K562 (cell line): ENCODE data around the gene MAZ. TPM values are rescaled to one million over a fixed set of nuclear protein-coding genes. Genes with fewer than 3 reads are reported as not detected.
A peak's percentile ranks its signal among the peaks of the same experiment; 100 is the strongest.

Source experiments
- FIP1L1 ChIP-seq: fragments of 200-400 bp; formaldehyde crosslinking; IDR thresholded peaks from 2 replicates; pipeline ENCODE4 v1.6.1; 2018; ENCODE audit warnings: mild to moderate bottlenecking, low read depth, low read length; ENCODE audit not compliant: poor library complexity, severe bottlenecking
- SAFB2 ChIP-seq: fragments of 200-400 bp; formaldehyde crosslinking; IDR thresholded peaks from 2 replicates; pipeline ENCODE4 v1.6.1; 2018; ENCODE audit warnings: borderline replicate concordance, low read length, low read depth, moderate library complexity; ENCODE audit not compliant: severe bottlenecking
- ZNF253 ChIP-seq: fragments of 250-450 bp; sonication (Bioruptor Pico); conservative IDR thresholded peaks from 2 replicates; pipeline ENCODE4 v1.6.1; 2021; ENCODE audit warnings: mild to moderate bottlenecking
- polyA plus RNA-seq, 8 experiments: library from polyadenylated mRNA; depleted of rRNA in 4 of 8; stranded (reverse) in 5 of 8; unstranded in 3 of 8; fragments of >200 nt; fragmentation: Nextera tagmentation in 2 of 8; fragmentation: Illumina TruSeq in 1 of 8; extraction: Ambion mirVana in 2 of 8; extraction: Trizol in 1 of 8; gene quantifications; 2 replicates each; pipeline versions ENCODE4 v1.2.1 to v1.2.3, GENCODE V29; 2011 to 2014; ENCODE audit warnings: inconsistent platforms in 1 of 8, missing spikeins in 1 of 8
- total RNA-seq, 7 experiments: library from RNA; depleted of rRNA in 6 of 7; stranded (reverse); fragments of >200 nt in 6 of 7; fragmentation: Illumina TruSeq in 2 of 7; extraction: Trizol in 2 of 7; gene quantifications; 2 replicates each; pipeline versions ENCODE4 v1.2.1 to v1.2.3, GENCODE V29; 2011 to 2021; ENCODE audit warnings: low replicate concordance in 1 of 7
- TF ChIP-seq, protein P1 (sequence below): fragments of 250-450 bp; sonication (Bioruptor Pico); IDR thresholded peaks from 2 replicates; pipeline ENCODE4 v1.8.0; 2021; ENCODE audit warnings: moderate library complexity, mild to moderate bottlenecking, inconsistent platforms
- TF ChIP-seq, protein P2 (sequence below), 2 experiments: IDR thresholded peaks; 2 replicates each; pipeline ENCODE4 v1.6.1; 2012; ENCODE audit warnings: improper control_type of control experiment in 2 of 2, low read depth in 2 of 2, low read length in 2 of 2, borderline replicate concordance in 1 of 2
- TF ChIP-seq, protein P3 (sequence below), 2 experiments: fragments of 450-650 bp; IDR thresholded peaks; 2 replicates each; pipeline ENCODE4 v1.6.1; 2016; ENCODE audit warnings: mild to moderate bottlenecking in 2 of 2, borderline replicate concordance in 1 of 2, low read depth in 1 of 2, moderate library complexity in 1 of 2
- TF ChIP-seq, protein P4 (sequence below), 2 experiments: fragments of 450-650 bp; conservative IDR thresholded peaks; 2 replicates each; pipeline ENCODE4 v1.6.1; 2017; ENCODE audit warnings: mild to moderate bottlenecking in 2 of 2, moderate library complexity in 2 of 2

MAZ gene
- total and polyA plus RNA-seq, 9 of the 15 experiments (the other 6 are each of a cell fraction or from before 2014, with no cell fraction given), result 45.4 to 532 (median 250) TPM

DNA sequence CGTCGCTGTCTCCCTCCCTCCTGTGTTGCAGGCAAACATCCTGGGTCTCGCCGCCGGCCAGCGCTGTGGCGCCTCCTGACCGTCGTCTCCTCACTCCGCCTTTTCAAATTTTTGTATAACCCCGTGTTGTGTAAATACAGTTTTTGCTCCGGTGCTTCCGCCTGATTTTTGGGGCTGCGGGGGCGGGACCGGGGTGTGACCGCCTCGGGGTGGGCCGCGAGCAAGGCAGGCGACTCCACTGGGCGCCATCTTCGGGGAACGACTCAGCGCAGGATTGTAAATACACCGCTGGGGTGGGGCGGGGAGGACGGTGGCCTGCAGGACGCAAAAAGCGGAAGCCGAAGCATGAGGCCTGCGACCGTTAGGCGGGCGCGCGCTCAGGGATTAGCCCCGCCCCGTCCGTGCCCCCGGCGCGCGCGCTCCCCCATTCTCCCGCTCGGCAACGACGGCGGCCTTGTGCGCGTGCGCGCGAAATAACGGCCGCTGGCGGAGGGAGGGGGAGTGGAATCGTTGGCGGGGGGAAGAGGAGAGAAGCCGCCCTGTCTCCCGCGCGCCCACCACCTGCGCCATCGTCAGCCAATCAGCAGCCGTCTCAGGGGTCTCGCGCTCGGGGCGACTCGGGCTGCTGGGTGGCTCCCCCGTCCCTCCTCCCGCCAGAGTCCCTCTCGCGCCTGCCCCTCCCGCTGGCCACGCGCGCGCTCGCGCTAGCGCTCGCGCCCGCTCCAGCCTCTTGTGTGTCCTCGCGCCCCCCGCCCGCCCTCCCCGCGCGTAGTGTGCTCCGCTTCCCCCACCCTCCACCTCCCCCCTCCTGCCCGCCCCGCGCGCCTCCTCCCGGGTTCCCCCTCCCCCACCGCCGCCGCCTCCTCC, 864 bp upstream of the MAZ start (continued):
- no peak for TF ChIP-seq SAFB2
- TF ChIP-seq, protein P1, sequence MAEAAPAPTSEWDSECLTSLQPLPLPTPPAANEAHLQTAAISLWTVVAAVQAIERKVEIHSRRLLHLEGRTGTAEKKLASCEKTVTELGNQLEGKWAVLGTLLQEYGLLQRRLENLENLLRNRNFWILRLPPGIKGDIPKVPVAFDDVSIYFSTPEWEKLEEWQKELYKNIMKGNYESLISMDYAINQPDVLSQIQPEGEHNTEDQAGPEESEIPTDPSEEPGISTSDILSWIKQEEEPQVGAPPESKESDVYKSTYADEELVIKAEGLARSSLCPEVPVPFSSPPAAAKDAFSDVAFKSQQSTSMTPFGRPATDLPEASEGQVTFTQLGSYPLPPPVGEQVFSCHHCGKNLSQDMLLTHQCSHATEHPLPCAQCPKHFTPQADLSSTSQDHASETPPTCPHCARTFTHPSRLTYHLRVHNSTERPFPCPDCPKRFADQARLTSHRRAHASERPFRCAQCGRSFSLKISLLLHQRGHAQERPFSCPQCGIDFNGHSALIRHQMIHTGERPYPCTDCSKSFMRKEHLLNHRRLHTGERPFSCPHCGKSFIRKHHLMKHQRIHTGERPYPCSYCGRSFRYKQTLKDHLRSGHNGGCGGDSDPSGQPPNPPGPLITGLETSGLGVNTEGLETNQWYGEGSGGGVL, result no peak
- TF ChIP-seq, protein P2, sequence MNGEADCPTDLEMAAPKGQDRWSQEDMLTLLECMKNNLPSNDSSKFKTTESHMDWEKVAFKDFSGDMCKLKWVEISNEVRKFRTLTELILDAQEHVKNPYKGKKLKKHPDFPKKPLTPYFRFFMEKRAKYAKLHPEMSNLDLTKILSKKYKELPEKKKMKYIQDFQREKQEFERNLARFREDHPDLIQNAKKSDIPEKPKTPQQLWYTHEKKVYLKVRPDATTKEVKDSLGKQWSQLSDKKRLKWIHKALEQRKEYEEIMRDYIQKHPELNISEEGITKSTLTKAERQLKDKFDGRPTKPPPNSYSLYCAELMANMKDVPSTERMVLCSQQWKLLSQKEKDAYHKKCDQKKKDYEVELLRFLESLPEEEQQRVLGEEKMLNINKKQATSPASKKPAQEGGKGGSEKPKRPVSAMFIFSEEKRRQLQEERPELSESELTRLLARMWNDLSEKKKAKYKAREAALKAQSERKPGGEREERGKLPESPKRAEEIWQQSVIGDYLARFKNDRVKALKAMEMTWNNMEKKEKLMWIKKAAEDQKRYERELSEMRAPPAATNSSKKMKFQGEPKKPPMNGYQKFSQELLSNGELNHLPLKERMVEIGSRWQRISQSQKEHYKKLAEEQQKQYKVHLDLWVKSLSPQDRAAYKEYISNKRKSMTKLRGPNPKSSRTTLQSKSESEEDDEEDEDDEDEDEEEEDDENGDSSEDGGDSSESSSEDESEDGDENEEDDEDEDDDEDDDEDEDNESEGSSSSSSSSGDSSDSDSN (IDR thresholded peaks at IDR 0.05; ENCODE audit: borderline replicate concordance in 1 of 2, low read depth in 2 of 2, low read length in 2 of 2), result 0 out of 4 replicates have a peak, but pooled peaks of 1 of the 2 experiments have one; percentile 44
- TF ChIP-seq, protein P3, sequence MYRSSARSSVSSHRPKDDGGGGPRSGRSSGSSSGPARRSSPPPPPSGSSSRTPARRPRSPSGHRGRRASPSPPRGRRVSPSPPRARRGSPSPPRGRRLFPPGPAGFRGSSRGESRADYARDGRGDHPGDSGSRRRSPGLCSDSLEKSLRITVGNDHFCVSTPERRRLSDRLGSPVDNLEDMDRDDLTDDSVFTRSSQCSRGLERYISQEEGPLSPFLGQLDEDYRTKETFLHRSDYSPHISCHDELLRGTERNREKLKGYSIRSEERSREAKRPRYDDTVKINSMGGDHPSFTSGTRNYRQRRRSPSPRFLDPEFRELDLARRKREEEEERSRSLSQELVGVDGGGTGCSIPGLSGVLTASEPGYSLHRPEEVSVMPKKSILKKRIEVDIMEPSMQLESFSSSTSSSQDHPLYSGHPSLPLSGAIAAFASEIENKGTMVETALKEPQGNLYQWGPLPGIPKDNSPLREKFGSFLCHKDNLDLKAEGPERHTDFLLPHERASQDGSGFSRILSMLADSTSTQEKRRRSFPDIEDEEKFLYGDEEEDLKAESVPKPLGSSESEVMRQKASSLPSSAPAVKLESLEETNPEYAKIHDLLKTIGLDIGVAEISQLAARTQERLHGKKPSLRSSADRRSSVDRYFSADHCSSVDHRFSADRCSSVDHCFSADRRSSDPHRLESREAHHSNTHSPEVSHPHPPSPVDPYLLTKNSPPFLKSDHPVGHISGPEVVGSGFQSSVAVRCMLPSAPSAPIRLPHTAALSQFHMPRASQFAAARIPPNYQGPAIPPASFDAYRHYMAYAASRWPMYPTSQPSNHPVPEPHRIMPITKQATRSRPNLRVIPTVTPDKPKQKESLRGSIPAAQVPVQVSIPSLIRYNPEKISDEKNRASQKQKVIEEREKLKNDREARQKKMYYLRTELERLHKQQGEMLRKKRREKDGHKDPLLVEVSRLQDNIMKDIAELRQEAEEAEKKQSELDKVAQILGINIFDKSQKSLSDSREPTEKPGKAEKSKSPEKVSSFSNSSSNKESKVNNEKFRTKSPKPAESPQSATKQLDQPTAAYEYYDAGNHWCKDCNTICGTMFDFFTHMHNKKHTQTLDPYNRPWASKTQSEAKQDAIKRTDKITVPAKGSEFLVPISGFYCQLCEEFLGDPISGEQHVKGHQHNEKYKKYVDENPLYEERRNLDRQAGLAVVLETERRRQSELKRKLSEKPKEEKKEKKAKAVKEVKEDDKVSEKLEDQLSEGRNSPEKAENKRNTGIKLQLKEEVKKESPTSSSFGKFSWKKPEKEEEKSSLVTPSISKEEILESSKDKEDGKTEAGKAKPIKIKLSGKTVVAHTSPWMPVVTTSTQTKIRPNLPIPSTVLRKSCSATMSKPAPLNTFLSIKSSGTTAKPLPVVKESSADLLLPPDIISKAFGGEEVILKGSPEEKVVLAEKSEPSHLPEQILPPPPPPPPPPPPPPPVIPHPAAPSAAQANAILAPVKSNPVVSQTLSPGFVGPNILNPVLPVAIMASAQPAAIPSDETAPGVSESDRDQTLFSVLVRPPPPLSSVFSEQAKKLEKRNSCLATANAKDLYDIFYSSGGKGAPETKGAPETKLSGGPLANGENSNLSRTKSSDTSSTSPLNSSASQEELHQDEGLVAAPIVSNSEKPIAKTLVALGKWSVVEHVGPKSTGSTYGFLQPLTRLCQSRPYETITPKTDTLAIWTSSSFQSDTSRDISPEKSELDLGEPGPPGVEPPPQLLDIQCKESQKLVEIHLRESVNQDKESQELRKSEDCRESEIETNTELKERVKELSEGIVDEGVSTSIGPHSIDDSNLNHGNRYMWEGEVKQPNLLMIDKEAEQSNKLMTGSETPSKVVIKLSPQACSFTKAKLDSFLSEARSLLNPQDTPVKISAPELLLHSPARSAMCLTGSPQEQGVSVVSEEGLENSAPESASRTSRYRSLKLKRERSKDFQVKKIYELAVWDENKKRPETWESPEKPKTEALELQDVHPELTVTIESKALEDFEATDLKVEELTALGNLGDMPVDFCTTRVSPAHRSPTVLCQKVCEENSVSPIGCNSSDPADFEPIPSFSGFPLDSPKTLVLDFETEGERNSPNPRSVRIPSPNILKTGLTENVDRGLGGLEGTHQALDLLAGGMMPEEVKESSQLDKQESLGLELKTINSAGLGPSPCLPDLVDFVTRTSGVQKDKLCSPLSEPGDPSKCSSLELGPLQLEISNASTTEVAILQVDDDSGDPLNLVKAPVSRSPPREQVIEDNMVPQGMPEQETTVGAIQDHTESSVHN (IDR thresholded peaks at IDR 0.05; ENCODE audit: borderline replicate concordance in 1 of 2, low read depth in 1 of 2), result no peak
- TF ChIP-seq, protein P4, sequence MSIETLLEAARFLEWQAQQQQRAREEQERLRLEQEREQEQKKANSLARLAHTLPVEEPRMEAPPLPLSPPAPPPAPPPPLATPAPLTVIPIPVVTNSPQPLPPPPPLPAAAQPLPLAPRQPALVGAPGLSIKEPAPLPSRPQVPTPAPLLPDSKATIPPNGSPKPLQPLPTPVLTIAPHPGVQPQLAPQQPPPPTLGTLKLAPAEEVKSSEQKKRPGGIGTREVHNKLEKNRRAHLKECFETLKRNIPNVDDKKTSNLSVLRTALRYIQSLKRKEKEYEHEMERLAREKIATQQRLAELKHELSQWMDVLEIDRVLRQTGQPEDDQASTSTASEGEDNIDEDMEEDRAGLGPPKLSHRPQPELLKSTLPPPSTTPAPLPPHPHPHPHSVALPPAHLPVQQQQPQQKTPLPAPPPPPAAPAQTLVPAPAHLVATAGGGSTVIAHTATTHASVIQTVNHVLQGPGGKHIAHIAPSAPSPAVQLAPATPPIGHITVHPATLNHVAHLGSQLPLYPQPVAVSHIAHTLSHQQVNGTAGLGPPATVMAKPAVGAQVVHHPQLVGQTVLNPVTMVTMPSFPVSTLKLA (conservative IDR thresholded peaks at IDR 0.05), result peak; percentile 86 to 93
- no peak for TF ChIP-seq ZNF253
- TF ChIP-seq FIP1L1, result peak; percentile 91
